NB4 (cell line): ENCODE results near the gene C1QL2.

Source experiments
- POLR2A ChIP-seq: IDR thresholded peaks from 2 replicates; pipeline ENCODE4 v1.6.1; 2011; ENCODE audit warnings: mild to moderate bottlenecking; ENCODE audit not compliant: insufficient read length; ENCODE audit errors: extremely low read depth
- TF ChIP-seq, protein P1 (sequence below): IDR thresholded peaks from one replicate; pipeline ENCODE4 v1.5.1; 2012; ENCODE audit warnings: low read depth, low read length

DNA sequence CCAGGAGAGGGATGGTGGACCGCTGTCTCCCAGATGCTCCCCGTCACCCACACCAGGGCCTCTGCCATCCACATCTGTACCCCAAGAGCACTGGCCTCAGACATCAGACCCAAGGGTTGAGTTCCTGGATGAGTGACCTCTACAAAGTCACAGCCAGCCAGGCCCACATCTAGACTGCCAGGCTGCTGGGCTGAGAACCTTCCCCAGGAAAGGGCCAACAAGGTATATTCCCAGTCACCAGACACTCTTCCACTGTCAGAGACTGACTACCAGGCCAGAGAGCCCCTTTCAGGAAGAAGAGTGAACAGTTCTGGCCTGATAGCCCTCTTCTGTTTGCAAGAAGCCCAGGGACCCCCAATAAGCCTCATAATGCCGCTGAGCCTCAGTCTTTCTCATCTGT lies 44.3 kb downstream of the C1QL2 start:
- TF ChIP-seq, protein P1, sequence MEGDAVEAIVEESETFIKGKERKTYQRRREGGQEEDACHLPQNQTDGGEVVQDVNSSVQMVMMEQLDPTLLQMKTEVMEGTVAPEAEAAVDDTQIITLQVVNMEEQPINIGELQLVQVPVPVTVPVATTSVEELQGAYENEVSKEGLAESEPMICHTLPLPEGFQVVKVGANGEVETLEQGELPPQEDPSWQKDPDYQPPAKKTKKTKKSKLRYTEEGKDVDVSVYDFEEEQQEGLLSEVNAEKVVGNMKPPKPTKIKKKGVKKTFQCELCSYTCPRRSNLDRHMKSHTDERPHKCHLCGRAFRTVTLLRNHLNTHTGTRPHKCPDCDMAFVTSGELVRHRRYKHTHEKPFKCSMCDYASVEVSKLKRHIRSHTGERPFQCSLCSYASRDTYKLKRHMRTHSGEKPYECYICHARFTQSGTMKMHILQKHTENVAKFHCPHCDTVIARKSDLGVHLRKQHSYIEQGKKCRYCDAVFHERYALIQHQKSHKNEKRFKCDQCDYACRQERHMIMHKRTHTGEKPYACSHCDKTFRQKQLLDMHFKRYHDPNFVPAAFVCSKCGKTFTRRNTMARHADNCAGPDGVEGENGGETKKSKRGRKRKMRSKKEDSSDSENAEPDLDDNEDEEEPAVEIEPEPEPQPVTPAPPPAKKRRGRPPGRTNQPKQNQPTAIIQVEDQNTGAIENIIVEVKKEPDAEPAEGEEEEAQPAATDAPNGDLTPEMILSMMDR = no peak
- no peak for TF ChIP-seq POLR2A
